Right atrium auricular region (tissue), 2 donors: Measurements from ENCODE around the gene HORMAD1. TPM values are rescaled to one million over a fixed set of nuclear protein-coding genes. Genes with fewer than 3 reads are reported as not detected.
A peak's percentile ranks its signal among the peaks of the same experiment; 100 is the strongest.
"Not testable (repeated sequence)": the region's sequence is repeated elsewhere in the genome, so short reads cannot be mapped to it uniquely, and the experiment has no call there.

Experiments used
- DNase-seq: peaks from one replicate; pipeline ENCODE4 v3.0.0-alpha.2; 2019; ENCODE audit warnings: low spot score
- H3K27ac ChIP-seq, 2 donors: fragments of 200-600 bp; sonication (generic); 1 replicate in 1 of 2; 2 replicates in 1 of 2; pipeline ENCODE4 v1.5.1; 2016 to 2019
- H3K27me3 ChIP-seq, 2 donors: fragments of 200-600 bp; sonication (generic); one replicate each; pipeline versions ENCODE4 v1.5.1 to v1.6.0; 2017 to 2019
- H3K36me3 ChIP-seq: fragments of 200-600 bp; sonication (generic); one replicate; pipeline ENCODE4 v1.5.1; 2016
- H3K4me1 ChIP-seq, 2 donors: fragments of 200-600 bp; sonication (generic); one replicate each; pipeline versions ENCODE4 v1.5.1 to v1.6.0; 2017 to 2019
- H3K4me3 ChIP-seq, 2 donors: fragments of 200-600 bp; sonication (generic); 1 replicate in 1 of 2; 2 replicates in 1 of 2; pipeline ENCODE4 v1.5.1; 2017 to 2019; ENCODE audit warnings: mild to moderate bottlenecking in 1 of 2, moderate library complexity in 1 of 2
- H3K9me3 ChIP-seq, 2 donors: fragments of 200-600 bp; sonication (generic); one replicate each; pipeline ENCODE4 v1.5.1; 2019
- CTCF ChIP-seq, 2 donors: fragments of 200-600 bp; sonication (generic); IDR thresholded peaks; one replicate each; pipeline ENCODE4 v1.5.1; 2019; ENCODE audit warnings: antibody characterized with exemption in 2 of 2
- total RNA-seq, 2 donors: library from RNA; depleted of rRNA; stranded (reverse); fragments of >200 nt; gene quantifications; one replicate each; pipeline ENCODE4 v1.1.0, GENCODE V29; 2016

Gene HORMAD1, protein sequence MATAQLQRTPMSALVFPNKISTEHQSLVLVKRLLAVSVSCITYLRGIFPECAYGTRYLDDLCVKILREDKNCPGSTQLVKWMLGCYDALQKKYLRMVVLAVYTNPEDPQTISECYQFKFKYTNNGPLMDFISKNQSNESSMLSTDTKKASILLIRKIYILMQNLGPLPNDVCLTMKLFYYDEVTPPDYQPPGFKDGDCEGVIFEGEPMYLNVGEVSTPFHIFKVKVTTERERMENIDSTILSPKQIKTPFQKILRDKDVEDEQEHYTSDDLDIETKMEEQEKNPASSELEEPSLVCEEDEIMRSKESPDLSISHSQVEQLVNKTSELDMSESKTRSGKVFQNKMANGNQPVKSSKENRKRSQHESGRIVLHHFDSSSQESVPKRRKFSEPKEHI
- total RNA-seq: under 1 TPM in 1 of 2 donors, not detected in 1; 0.31 TPM

GRCh38 chr1:150720703-150721102, at the start of gene HORMAD1:
Gene HORMAD1 (minus strand): TSS chr1:150720895. CDS start chr1:150719505, 1,390 bp downstream.
- Histone ChIP-seq H3K27ac (no peak within 1 kb of the TSS), H3K9me3 (no peaks in the 10 kb centered on the region), H3K4me1 (no peaks in the 10 kb centered on the region), H3K36me3 (no peaks in the 10 kb centered on the region), H3K4me3 (no peak within 1 kb of the TSS), H3K27me3 (no peaks in the 10 kb centered on the region)
- no peak for DNase-seq
- TF ChIP-seq CTCF (IDR thresholded peaks at IDR 0.05): no peak

GRCh38 chr1:150767704-150768103, 47.0 kb upstream of the HORMAD1 start:
- not testable (repeated sequence) for H3K27me3 ChIP-seq, H3K27ac ChIP-seq, H3K4me1 ChIP-seq, DNase-seq, H3K36me3 ChIP-seq, H3K9me3 ChIP-seq, H3K4me3 ChIP-seq

DNA sequence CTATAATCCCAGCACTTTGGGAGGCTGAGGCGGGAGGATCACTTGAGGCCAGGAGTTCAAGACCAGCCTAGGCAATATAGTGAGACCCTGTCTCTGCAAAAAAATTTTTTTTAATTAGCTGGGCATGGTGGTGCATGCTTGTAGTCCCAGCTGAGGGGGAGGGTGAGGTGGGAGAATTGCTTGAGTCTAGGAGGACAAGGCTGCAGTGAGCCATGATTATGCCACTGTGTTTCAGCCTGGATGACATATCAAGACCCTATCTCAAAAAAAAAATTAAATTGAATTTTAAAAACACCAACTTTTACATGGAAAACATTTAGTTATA, 45.2 kb upstream of the HORMAD1 start:
- H3K4me1 ChIP-seq, DNase-seq, H3K27ac ChIP-seq: not testable (repeated sequence)

DNA sequence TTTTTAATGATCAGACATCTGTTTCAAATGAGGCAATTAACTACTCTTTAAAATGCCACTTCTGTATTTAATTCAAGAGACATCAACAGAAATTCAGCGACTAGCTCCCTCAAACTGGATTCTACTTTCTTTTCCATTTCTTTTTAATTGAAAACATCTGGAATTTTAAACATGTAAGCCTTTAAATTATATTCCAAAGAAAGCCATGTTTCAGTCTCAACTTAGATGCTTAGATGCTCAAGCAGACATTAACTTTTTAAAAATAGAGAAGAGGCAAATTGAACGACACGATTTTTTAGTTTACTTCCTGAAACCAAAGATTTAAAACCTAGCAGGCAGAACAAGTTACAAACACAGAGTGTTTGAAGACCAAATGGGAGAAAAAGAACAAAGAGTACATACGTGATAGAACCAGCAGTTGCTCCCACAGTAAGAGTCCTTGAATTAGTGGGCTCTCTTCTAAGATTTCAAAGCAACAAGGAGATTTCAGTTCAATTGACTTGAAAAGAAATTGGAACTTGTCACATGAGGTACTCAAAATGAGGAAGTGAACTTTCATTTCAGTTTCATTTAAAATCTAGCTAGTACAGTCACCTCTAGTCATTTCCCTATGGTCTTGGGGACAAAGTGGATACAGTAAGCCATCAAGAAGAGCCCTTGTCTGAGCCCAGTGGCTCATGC, 44.7 kb upstream of the HORMAD1 start, which contains the start of gene CTSS:
Gene CTSS (minus strand): TSS at position 483 of the 681 bp plus-strand sequence. CDS start 1,015 bp downstream, outside the sequence.
- no peaks in the 10 kb centered on the region for H3K27me3 ChIP-seq
- DNase-seq: no peak
- no peak for TF ChIP-seq CTCF (IDR thresholded peaks at IDR 0.05)
- peak within 1 kb of the TSS; percentile 24 to 35 for H3K4me3 ChIP-seq
- no peaks in the 10 kb centered on the region for H3K9me3 ChIP-seq
- no peaks in the 10 kb centered on the region for H3K36me3 ChIP-seq
- peak within 1 kb of the TSS; percentile 46 to 57 for H3K27ac ChIP-seq
- no peaks in the 10 kb centered on the region for H3K4me1 ChIP-seq

More for the DNA sequence above, 45.2 kb upstream of the HORMAD1 start:
- H3K36me3 ChIP-seq, H3K9me3 ChIP-seq, H3K27me3 ChIP-seq, H3K4me3 ChIP-seq: not testable (repeated sequence)

- H3K27me3 ChIP-seq: no peaks in the 10 kb centered on the region
- no peaks in the 10 kb centered on the region for H3K9me3 ChIP-seq
- TF ChIP-seq CTCF (IDR thresholded peaks at IDR 0.05): no peak
- no peak for DNase-seq
- H3K36me3 ChIP-seq: no peaks in the 10 kb centered on the region
- no peak overlapping the region for H3K27ac ChIP-seq
- H3K4me3 ChIP-seq: peak overlapping the region; percentile 24 to 35
- no peaks in the 10 kb centered on the region for H3K4me1 ChIP-seq
Measured at GRCh38 chr1:150764617-150765101, 44.0 kb upstream of the HORMAD1 start.

DNA sequence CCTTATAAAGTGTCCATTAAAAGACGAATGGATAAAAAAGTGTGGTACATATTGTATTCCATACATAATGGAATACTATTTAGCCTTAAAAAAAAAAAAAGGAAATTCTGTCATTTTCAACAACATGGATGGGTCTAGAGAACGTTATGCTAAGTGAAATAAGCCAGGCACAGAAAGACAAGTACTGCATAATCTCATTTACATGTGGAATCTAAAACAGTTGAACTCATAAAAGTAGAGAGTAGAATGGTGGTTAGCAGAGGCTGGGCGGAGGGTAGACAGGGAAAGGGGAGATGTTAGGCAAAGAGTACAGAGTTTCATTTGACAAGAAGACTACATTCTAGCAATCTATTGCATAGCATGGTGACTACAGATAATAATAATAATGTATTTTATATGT, 42.3 kb upstream of the HORMAD1 start:
- Histone ChIP-seq H3K27ac (no peak overlapping the region), H3K4me1 (no peaks in the 10 kb centered on the region), H3K36me3 (no peaks in the 10 kb centered on the region), H3K27me3 (no peaks in the 10 kb centered on the region), H3K9me3 (no peaks in the 10 kb centered on the region), H3K4me3 (no peak overlapping the region)
- DNase-seq: no peak
- TF ChIP-seq CTCF (IDR thresholded peaks at IDR 0.05): no peak
